Left colon (tissue), 2 donors: Measurements from ENCODE around the gene ZSWIM8. TPM values are rescaled to one million over a fixed set of nuclear protein-coding genes. Genes with fewer than 3 reads are reported as not detected.
A peak's percentile ranks its signal among the peaks of the same experiment; 100 is the strongest.
"Not testable (repeated sequence)": the region's sequence is repeated elsewhere in the genome, so short reads cannot be mapped to it uniquely, and the experiment has no call there.

Source experiments
- ATAC-seq: fragments of 200-7000 bp; cut with Tn5 transposase; one replicate; pipeline ENCODE4 v1.9.1; 2020; ENCODE audit warnings: mild to moderate bottlenecking, moderate library complexity
- DNase-seq, 2 donors: peaks; one replicate each; pipeline ENCODE4 v3.0.0-alpha.2; 2020
- intact Hi-C, 2 donors: fragments of 100-400 bp; cut with DNase I in 1 of 2; cut with micrococcal nuclease in 1 of 2; formaldehyde crosslinking; loops; one replicate each; pipeline versions ENCODE4 v1.11.2 to v1.14.0; 2022; cut with DNase I, micrococcal nuclease
- total RNA-seq, 2 donors: library from RNA; stranded (reverse); fragmentation: NEBNext Ultra II Directional; extraction: Animal tissue kit (Norgen Biotek cat#: 25700); gene quantifications; one replicate each; pipeline ENCODE4 v1.2.1, GENCODE V29; 2021
- donor health status: DM: no; HTN: no; CAD: no.
- donor health status: DM: yes; HTN: yes; CAD: no.

ZSWIM8 gene
- total RNA-seq, 2 donors from 2014 or later, result 60.4 to 67.1 TPM

DNA sequence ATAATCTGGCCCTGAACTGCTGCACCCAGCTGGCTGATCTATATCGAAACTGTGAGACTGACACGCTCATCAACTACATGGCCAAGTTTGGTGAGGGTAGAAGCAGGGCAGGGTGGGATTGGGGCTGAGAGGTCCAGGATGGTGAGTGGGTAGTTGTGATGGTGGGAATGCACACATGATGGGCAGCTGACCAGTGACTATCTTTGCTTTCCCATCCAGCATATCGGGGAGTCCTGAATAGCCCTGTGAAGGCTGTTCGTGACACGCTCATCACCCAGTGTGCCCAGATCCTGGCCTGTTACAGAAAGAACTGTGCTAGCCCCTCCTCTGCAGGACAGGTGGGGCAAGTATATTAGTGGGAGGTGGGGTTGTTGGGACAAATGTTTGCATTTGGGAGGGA, 16.0 kb upstream of the ZSWIM8 start:
- no peak for DNase-seq
- ATAC-seq, result no peak

DNA sequence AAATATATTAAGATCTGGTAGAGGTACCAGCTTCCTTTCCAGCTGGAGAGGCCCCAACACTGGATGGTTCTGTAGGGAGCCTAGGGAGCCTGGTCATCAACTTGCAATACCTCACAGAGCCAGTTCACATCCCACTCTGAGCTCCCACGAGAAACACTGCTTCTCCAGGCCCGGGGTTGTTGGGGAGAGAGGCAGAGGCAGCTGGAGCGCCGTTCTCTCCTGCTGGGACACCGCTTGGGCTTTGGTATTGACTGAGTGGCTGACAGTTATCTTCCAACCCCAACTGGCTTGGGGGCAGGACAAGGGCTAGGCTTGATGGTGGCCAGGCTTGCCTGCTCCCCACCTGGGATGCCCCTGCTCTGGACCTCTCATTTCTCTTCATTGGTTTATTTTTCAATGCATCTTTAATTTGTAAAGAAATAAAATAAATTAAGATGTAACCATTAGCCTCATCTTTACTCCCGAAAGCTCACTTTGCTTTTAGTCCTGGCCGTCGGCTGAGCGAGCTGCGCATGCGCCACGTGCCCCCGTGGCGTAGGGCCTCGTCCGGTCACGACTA, 13.6 kb upstream of the ZSWIM8 start:
- ATAC-seq, result peak; percentile 55
- DNase-seq, result peak; percentile 87 to 91
- intact Hi-C loops, result no loop called here

More for the DNA sequence above, 16.0 kb upstream of the ZSWIM8 start:
- intact Hi-C loops, result no loop called here

DNA sequence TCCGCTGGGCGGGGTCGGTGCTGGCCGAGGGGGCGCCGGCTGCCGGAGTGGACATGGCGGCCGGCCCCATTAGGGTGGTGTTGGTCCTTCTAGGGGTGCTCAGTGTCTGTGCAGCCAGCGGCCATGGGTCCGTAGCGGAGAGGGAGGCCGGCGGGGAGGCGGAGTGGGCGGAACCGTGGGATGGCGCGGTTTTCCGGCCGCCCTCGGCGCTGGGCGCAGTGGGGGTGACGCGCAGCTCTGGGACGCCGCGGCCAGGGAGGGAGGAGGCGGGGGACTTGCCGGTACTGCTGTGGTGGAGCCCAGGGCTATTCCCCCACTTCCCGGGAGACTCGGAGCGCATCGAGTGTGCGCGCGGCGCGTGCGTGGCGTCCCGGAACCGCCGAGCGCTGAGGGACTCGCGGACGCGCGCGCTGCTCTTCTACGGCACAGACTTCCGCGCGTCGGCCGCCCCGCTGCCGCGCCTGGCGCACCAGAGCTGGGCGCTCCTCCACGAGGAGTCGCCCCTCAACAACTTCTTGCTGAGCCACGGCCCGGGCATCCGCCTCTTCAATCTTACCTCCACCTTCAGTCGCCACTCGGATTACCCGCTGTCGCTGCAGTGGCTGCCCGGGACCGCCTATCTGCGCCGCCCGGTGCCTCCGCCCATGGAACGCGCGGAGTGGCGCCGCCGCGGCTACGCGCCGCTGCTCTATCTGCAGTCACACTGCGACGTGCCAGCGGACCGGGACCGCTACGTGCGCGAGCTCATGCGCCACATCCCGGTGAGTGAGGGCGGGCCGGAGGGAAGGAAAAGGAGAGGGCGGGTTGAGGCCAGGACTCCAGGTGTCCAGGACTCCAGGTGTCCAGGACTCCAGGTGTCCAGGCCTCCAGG, 12.9 kb upstream of the ZSWIM8 start:
- DNase-seq (peak; percentile 88), ATAC-seq (peak; percentile 79)
- intact Hi-C loops, result no loop called here

DNA sequence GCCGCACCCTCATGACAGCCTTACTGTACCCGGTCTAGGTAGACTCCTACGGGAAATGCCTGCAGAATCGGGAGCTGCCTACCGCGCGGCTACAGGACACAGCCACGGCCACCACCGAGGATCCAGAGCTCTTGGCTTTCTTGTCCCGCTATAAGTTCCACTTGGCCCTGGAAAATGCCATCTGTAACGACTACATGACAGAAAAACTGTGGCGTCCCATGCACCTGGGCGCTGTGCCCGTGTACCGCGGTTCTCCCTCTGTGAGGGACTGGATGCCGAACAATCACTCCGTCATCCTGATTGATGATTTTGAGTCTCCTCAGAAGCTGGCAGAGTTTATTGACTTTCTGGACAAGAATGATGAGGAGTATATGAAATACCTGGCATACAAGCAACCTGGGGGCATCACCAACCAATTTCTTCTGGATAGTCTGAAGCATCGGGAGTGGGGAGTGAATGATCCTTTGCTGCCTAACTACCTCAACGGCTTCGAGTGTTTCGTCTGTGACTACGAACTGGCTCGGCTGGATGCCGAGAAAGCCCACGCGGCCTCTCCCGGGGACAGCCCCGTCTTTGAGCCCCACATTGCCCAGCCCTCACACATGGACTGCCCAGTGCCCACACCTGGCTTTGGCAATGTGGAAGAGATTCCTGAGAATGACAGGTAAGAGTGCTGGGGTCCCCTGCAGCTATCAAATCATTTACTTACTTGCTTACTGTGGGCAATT, 12.1 kb upstream of the ZSWIM8 start:
- intact Hi-C loops, result no loop called here
- ATAC-seq, result no peak
- no peak for DNase-seq

DNA sequence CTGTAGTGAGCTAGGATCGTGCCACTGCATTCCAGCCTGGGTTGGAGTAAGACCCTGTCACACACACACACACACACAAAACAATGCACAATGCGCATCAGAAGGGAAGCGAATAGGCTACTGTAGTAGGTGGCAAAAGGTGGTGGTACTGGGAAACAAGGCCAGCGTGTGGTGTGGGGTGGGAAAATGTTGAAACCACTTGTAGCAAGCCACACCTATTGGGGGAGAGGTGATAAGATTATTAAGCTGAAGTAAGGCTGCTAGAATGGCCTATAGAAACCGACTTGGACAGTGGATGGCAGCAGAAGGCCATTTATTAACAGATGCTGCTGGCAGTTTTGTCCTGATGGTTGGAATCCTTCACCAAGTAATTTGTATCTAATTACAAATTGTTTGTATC, 10.8 kb upstream of the ZSWIM8 start:
- no peak for ATAC-seq
- DNase-seq, result no peak

DNA sequence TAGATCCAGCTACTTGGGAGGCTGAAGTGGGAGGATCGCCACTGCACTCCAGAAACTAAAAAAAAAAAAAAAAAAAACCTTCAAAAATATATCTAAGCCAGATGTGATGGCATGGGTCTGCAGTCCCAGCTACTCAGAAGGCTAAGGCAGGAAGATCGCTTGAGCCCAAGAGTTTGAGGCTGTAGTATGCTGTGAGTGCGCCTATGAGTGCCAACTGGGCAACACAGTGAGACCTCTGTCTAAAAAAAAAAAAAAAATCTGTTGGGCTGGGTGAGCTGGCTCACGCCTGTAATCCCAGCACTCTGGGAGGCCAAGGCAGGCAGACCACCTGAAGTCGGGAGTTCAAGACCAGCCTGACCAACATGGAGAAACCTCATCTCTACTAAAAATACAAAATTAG, 6.4 kb upstream of the ZSWIM8 start:
- intact Hi-C loops, result no loop called here
- ATAC-seq, result no peak
- DNase-seq, result no peak

More for the DNA sequence above, 10.8 kb upstream of the ZSWIM8 start:
- intact Hi-C loops, result no loop called here

DNA sequence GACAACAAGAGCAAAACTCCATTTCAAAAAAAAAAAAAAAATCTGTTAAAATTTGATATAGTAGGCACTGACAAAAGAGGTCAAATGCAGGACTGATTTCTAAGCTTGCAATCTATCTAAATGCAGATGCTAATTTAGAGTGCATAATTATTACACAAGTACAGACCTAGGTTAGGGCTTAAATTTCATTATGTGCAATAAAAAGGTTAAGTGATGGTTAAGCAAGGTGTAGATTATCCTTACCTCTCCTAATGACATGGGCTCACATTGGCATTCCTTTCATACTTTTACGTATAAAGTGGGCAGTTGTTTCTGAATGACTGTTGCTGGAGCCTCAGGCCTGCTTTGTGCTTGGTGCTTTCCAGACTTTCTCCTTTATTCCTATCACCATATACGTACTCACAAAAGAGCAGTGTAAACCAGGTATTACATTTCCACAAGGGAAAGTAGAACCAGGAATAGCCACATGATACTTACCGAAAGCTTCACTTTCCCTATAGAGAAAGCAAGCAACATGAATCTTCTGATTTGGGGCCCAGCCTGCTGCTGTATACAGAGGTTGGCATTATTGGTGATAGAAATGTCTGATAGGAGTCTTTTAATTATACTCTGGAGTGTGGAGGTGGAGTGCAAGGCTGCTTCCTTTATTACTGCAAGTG, 5.7 kb upstream of the ZSWIM8 start:
- intact Hi-C loops, result no loop called here
- ATAC-seq, result no peak
- DNase-seq, result no peak

DNA sequence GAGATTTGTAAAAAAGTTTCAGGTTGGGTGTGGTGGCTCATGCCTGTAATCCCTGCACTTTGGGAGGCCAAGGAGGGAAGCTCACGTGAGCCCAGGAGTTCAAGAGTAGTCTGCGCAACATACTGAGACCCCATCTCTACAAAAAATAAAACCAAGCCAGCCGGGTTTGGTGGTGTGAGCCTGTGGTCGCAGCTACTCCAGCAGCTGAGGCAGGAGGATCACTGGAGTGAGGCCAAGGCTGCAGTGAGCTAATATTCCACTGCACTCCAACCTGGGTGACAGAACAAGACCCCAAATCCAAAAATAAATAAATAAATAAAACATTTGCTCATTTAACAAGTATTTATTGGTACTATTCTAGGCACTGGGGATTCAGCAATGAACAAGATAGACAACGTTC, 5.1 kb upstream of the ZSWIM8 start:
- ATAC-seq, result no peak
- intact Hi-C loops, result no loop called here
- no peak for DNase-seq

DNA sequence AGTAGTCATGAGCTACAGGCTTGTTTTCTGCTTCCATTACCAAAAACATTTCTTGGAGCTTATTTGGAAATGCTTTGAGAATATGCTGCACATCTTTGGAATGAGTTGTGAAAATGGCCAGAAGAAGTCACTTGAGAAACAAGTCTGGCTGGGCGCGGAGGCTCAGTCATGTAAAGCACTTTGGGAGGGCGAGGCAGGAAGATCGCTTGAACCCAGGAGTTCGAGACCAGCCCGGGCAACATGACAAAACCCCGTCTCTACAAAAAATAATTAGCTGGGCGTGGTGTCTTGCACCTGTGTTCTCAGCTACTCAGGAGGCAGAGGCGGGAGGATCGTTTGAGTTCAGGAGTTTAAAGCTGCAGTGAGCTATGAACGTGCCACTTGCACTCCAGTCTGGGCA, 4.4 kb upstream of the ZSWIM8 start:
- intact Hi-C loops, result no loop called here
- no peak for ATAC-seq

DNA sequence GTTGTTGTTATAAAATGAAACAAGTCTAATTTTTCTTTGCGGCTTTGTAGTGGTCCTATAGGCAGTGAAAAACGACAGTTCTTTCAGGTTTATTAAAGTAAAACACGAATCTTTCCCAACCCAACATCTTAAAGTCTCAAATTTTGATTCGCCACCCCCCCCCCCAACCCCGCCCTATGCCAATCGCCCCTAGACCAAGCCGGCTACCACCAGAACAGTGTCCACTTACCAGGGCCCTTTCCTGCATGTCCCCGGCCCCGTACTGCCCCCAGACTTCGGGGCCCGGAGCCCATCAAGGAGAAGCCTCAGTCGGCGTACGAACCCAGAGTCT, 3.9 kb upstream of the ZSWIM8 start:
- intact Hi-C loops, result no loop called here
- DNase-seq (no peak), ATAC-seq (no peak)

More for the DNA sequence above, 4.4 kb upstream of the ZSWIM8 start:
- no peak for DNase-seq

DNA sequence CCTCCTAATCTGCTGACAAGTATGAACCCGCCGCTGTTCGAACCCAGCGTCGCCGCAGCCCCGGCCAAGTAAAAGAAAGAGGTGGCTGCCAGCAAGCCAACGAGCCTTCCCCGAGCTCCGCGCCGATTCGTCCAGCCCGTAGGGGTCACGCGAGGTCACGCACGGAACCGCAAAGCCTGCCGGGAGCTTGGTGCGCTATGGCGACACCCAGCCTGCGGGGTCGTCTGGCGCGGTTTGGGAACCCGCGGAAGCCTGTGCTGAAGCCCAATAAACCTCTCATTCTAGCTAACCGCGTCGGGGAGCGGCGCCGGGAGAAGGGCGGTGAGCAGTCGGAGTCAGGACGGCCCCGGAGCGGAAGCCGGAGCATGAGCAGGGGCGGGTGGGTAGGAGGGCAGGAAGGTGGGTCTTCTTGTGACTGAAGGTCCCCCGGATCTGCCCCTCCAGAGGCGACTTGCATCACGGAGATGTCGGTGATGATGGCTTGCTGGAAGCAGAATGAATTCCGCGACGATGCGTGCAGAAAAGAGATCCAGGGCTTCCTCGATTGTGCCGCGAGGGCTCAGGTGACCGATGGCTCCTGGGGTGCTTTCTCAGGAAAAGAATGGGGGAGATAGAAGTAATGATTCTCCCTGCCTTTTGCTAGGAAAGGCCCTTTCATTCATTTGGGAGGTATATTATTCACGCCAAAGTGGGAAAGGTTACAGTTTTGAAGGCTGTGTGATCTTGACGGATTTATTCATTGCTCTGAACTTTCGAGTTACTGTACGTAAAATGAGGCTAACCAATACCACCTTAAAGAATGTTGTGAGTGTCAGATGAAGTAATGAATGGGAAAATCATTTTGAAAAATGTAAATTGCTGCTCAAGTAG, 3.3 kb upstream of the ZSWIM8 start, which contains the start of gene CHCHD1:
Gene CHCHD1, plus strand, starts transcription at position 170 of the 870 bp plus-strand sequence. Its CDS starts 28 bp downstream, at position 198.
- DNase-seq (peak; percentile 92 to 96), ATAC-seq (peak; percentile 71)
- intact Hi-C loops, result no loop called here

DNA sequence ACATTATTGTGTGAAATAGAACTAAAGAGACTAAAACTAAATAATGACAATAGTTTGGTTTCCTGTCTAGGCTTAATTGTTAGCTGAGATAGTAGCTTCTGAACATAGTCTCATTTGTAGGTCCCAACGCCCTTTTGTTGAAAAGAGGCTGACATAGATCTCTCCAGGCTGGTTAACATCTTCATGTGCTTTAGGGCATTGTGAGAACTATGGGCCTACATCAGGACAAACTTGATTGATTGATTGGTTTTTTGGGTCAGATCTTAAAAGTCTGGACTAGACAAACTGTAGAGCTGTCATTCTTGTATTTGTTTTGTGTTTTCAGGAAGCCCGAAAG, 2.7 kb upstream of the ZSWIM8 start:
- DNase-seq (no peak), ATAC-seq (no peak)
- intact Hi-C loops, result no loop called here

DNA sequence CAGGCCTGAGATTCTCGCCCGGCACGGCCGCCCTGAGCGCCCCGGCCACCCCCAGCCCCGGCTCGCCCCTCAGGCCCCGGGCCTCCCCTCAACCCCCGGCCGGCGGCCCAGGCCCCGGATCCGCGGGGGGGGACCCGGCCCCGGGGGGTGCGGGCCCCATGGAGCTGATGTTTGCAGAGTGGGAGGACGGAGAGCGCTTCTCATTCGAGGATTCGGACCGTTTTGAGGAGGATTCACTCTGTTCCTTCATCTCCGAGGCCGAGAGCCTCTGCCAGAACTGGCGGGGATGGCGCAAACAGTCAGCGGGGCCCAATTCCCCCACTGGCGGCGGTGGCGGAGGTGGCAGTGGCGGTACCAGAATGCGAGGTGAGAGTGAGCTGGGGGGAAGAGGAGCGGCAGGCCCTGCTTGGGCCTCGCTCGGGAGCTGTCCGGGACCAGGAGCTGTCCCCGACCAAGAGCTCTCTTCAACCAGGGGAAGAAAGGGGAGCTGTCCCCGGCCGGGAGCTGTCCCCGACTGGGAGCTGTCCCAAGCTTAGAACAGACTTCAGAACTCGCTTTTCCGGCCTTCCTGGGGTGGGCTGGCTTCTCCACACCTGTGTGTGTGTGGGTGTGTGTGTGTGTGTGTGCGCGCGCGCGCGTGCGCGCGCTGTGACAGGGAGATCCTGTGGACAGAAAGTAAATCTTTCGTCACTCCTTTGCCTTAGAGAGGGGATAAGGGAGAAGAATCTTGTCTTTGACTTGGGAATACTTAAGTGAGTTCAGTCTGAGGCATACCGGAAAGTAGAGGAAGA, 510 bp downstream of the ZSWIM8 start:
- DNase-seq, result peak; percentile 61 to 65
- intact Hi-C loops, result no loop called here
- peak; percentile 30 for ATAC-seq

DNA sequence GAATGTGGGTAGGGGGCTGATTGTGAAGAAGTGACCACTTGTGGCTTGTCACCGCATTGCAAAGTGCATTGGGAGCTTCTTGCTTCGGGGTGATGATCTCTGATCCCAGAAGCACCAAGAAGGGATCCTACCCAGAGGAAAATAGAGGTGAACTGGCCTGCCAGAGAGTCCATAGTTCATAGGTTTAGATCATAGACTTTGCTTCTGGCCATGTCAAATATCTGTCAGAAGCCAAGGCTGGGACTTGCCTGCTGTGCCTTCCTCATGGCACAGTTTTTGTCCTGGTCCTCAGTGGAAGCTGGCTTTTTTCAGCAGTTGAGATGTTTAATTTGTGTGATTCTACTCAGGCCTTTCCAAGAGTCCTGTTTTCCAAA, 1.1 kb downstream of the ZSWIM8 start:
- intact Hi-C loops, result no loop called here
- no peak for DNase-seq
- peak; percentile 3 for ATAC-seq

DNA sequence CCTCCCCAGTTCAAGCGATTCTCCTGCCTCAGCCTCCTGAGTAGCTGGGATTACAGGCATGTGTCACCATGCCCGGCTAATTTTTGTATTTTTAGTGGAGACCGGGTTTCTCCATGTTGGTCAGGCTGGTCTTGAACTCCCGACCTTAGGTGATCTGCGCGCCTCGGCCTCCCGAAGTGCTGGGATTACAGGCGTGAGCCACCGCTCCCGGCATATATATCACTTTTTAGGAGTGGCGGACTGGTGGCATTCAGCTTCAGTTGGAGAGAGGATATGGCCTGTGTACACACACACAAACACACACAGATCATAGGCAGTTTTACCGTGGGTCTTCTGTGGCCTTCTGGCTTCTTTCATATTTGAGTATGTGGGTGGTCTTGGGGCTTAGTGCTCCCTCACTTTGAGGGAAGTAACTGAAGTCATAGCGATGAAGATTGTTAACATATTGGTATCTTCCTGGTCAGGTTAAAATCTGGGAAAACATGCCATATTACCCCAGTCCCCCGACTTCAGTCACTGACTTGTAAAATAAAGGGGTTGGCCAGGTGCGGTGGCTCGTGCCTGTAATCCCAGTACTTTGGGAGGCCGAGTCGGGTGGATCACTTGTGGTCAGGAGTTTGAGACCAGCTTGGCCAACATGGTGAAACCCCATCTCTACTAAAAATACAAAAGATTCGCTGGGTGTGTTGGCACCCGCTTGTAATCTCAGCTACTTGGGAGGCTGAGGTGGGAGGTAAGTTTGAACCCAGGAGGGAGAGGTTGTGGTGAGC, 1.8 kb downstream of the ZSWIM8 start:
- intact Hi-C loops, ATAC-seq, DNase-seq: not testable (repeated sequence)

DNA sequence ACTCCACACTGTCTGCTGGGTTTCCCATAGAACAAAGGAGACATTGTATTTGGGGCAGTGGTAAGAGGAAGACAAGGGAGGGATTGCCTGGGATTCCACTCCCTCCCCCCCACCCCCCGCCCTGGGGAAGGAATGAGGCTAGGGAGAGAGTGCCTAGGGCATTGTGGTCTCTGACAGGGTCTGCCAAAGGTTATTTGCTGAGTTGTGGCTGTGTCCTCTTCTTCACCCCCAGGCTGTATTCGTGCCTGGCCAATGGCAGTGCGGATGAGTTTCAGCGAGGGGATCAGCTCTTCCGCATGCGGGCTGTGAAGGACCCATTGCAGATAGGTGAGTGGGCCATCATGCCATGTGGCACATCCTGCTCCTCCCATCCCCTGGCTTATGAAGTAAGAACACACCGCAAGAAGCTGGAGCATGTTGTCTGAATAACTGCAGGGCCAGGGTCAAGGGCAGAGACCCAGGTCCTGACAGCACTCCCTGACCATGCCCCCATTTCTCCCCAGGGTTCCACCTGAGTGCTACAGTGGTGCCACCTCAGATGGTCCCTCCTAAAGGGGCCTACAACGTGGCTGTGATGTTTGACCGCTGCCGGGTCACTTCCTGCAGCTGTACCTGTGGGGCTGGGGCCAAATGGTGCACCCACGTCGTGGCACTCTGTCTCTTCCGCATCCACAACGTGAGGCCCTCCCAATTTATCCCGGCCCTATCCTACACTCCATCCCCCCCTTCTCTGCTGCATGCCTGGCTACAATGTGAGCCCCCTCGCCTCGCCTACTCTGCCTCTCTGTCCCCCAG, 3.7 kb downstream of the ZSWIM8 start:
- ATAC-seq (no peak), DNase-seq (no peak)
- intact Hi-C loops, result no loop called here
